Choroid plexus epithelial cell (primary cell): ENCODE results near the gene MYLK.

ENCODE experiments used
- DNase-seq: peaks from one replicate; pipeline ENCODE4 v3.0.0-alpha.2; 2010; ENCODE audit warnings: low read depth
- H3K4me3 ChIP-seq: 2 replicates; pipeline ENCODE4 v1.5.1; 2011; ENCODE audit warnings: low read depth, mild to moderate bottlenecking, control low read depth, low read length, moderate library complexity
- CTCF ChIP-seq: conservative IDR thresholded peaks from 2 replicates; pipeline ENCODE4 v1.5.1; 2011; ENCODE audit warnings: low read depth, mild to moderate bottlenecking, control low read depth, inconsistent platforms, low read length, moderate library complexity

Gene MYLK

GRCh38 chr3:123832692-123833397 lies 51.3 kb downstream of the MYLK start:
- DNase-seq, result no peak
- TF ChIP-seq CTCF, result no peak
- no peak overlapping the region for H3K4me3 ChIP-seq

- no peak for TF ChIP-seq CTCF
- DNase-seq, result peak; percentile 66
- no peak overlapping the region for H3K4me3 ChIP-seq
Measured at GRCh38 chr3:123831420-123831819, 52.7 kb downstream of the MYLK start.

- TF ChIP-seq CTCF, result no peak
- H3K4me3 ChIP-seq, result no peak overlapping the region
- no peak for DNase-seq
Measured at GRCh38 chr3:123821920-123822319, 62.2 kb downstream of the MYLK start.

- TF ChIP-seq CTCF, result no peak
- no peak for DNase-seq
- H3K4me3 ChIP-seq, result no peak overlapping the region
Measured at GRCh38 chr3:123819949-123820348, 64.2 kb downstream of the MYLK start.

- peak; percentile 85 for DNase-seq
Measured at GRCh38 chr3:123818921-123819429, 65.2 kb downstream of the MYLK start.

GRCh38 chr3:123818324-123818920 lies 65.7 kb downstream of the MYLK start:
- TF ChIP-seq CTCF, result no peak
- no peak overlapping the region for H3K4me3 ChIP-seq
- peak; percentile 72 for DNase-seq

More at GRCh38 chr3:123818921-123819429, 65.2 kb downstream of the MYLK start:
- TF ChIP-seq CTCF, result no peak
- no peak overlapping the region for H3K4me3 ChIP-seq
